ENCODE results near the gene XIRP1.

The XIRP1 gene

DNA sequence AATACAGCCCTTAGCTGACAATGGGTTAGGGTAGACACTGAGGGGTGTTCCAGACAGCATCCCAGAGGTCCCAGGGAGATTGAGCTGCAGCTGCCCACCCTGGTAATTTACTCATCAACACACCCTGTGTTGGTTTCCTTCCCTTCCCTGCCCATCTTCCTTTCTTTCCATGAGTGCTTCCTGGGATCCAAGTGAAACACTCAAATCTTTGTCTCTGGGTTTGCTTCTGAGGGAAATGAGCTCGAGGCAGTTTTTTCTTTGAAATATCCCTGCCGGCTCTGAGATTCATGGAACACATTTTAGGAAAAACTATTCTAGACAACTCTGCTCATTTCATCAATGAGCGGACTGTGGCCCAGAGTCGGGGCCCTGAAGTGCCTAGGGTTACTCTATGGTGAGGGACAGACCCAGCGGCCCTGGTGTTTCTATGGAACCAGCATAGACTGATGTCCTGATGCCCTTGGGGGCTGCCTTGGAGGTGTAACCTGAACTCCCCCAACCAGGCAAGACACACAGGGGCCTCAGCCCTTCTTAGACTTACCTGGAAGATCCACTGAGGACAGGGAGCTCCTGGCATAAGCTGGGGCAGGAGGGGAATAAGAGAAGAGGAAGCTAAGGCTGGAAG lies 24.1 kb downstream of the XIRP1 start:
- no peak for DNase-seq (ENCODE audit: low spot score)

DNA sequence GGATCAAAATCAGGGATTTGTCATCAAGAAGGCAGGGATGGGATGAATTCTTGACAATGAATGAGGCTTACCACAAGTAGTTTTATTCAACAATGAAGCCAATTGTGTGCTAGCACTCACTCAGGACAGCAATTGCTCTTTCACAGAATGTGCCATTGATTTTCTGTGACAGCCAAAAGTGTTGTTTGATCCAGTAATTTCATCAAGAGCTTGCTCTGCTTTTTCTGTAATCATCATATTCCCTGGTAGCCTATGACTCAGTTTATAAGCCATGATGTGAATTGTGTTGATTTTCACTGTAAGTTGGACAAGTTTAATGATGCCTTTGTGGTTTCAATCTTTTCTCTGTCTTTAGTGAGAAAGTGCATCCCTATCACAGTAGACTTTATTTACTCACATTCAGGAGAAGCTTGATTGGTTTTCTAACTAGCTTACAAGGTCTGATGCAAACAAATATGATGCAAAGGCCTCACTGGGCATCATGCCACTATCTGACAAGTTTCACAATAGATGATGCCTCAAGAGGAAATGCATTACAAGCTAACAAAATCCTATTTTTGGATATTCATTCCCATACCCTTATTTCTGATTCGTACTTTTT lies 25.4 kb downstream of the XIRP1 start:
- DNase-seq (ENCODE audit: low spot score), result no peak

DNA sequence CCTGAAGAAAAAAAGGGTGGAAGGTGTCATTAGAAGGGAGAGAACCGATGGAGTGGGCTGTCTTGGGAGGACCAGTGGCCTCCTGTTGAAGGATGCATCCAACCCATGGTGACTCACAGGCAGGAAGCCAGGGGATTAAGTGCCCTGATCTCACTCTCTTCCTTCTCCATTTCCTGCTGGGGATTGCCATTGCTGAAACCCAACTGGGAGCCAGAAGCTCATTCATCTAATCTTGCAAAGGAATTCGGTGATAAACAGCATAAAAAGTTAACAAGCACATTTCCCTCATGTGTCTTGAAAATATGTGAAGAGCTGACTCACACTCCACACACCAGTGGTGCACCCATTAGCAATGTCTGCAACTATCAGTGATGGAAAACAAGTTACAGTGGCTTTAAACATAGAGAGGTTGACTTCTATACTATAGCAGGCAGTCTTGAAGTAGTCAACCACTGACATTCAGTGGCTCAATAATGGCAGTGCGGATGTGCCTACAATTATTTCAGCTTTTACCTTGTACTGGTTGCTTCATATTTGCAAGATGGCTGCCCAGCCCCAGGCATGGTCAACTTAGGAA lies 26.2 kb downstream of the XIRP1 start:
- DNase-seq (ENCODE audit: low spot score), result no peak

DNA sequence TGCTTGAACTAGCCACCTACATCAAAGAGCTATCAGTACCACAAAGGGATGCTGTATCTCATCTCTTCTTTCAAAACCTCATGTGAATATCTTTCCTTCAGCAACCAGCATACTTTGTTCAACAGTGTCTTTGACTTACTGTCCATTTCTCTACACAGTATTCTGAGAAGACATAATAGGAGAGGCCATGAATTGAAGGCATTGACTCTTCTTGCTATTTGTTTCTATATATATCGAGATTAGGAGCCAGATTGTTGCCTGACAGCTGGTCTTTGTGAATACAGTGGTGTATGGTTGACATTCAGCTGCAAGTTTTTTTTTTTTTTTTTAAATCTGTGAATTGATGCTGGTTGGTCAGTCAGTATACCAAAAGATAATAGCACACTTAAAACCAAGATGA lies 26.9 kb downstream of the XIRP1 start:
- no peak for DNase-seq (ENCODE audit: low spot score)

DNA sequence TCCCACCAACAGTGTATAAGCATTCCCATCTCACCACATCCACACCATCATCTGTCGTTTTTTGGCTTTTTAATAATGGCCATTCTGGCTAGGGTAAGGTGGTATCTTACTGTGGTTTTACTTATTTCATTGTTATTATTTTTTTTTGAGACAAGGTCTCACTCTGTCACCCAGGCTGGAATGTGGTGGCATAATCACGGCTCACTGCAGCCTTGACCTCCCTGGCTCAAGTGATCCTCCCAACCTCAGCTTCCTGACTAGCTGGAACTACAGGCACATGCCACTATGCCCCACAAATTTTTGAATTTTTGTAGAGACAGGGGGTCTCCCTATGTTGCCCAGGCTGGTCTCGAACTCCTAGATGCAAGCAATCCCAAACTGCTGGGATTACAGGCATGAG lies 28.0 kb downstream of the XIRP1 start:
- DNase-seq (ENCODE audit: low spot score), result no peak

DNA sequence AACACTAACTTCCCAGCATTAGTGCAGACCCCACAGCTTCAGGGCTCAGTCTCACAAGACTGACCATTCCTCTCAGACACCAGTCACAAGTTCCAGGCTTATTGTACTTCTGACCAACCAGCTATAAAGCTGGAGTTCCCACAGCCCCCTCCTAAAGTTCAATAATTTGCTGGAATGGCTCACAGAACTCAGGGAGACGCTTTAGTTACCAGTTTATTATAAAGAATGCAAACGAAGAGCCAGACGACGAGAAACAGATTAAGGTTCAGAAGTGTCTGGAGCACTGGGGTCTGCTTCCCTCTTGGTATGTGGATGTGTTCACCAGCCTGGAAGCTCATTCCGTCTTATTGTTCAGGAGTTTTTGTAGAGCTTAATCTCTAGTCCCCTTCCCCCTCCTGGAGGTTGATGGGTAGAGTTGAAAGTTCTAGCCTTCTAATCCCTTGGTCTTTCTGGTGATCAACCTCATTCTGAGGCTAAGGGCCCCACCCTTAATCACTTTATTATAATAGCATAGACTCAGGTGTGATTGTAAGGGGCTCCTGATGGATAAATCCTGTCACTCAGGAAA lies 34.2 kb downstream of the XIRP1 start:
- no peak for DNase-seq (ENCODE audit: low spot score)

DNA sequence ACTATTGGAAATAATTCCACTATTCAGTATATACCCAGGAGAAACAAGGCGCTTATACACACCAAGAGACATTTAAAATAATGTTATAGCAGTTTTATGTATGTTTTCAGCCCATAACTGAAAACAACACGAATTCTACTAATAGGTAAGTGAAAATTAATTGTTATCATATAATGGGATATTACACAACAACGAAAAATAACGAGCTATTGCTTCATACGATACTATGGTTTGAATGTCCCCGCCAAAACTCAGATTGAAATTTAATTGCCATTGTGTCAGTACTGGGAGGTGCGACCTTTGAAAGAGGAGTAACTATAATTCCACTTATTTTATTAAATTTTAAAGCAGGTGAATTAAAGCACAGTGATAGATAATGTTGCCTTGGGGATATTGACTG lies 35.0 kb downstream of the XIRP1 start:
- no peak for DNase-seq (ENCODE audit: low spot score)

DNA sequence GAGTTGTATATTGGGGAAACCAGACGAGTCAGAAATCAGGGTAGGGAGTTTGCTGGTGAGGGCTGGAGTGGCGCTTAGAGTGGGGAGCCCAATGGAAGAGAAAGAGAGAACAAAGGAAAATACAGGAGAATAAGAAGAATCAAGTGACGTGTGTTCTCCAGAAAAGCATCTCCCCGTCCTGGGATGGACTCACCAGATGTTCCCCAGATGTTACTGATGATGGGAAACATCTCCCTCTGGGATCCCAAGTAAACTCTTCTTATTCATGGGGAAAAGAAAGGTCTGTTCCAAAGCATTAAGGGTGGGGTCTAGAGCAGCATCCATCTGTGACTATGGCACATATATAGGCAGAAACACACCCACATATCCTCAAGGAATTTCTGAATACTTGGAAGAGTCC lies 36.0 kb downstream of the XIRP1 start:
- DNase-seq (ENCODE audit: low spot score), result no peak

DNA sequence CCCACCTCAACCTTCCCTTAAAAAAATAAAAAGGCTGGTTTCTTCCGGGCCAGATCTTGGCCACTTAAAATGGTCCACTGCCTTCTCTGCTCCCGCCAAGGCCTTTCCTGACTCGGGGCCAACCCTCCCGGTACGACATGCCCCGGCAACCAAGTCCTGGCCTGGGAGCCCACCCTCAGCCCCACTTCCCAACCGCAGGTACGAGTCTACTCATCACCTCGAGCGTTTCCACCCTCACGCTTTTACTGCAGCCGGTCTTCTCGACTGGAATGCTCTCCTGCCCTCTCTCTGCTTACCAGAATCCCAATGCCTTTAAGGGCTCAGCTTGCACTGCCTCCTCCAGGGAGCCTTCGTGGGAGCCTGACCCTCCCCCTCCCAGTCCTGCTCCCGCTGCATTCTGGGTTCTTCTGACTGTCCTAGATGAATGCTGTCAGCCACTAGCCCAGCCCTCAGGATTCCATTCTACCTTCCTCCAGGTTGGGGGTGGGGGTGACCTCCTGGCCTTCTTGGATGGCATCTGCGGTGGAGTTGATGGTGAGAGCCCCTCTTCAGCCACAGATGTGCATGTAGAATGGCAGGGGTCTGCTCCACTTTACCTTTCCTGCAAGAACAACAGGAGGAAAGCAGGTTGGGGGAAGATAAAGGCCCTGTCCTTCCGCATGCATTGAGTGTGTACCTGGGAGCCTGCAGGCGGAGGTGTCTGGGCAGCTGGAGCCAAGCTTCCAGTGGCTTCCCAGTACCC lies 37.9 kb downstream of the XIRP1 start:
- peak; percentile 28 for DNase-seq (ENCODE audit: low spot score)

DNA sequence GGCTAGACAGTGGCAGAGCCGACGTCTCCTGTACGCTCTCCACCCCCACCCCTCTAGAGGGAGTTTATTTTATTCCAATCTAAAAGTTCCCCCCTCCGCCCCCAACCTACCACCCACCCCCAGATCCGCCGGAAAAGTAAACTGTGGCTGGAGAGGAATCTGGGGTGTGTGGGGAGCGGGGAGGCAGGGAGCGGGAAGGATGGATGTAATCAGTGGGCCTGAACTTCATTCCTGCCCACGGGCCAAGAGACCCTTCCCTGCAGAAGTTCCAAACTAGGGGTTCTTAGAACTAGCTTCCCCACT lies 38.5 kb downstream of the XIRP1 start:
- no peak for DNase-seq (ENCODE audit: low spot score)

DNA sequence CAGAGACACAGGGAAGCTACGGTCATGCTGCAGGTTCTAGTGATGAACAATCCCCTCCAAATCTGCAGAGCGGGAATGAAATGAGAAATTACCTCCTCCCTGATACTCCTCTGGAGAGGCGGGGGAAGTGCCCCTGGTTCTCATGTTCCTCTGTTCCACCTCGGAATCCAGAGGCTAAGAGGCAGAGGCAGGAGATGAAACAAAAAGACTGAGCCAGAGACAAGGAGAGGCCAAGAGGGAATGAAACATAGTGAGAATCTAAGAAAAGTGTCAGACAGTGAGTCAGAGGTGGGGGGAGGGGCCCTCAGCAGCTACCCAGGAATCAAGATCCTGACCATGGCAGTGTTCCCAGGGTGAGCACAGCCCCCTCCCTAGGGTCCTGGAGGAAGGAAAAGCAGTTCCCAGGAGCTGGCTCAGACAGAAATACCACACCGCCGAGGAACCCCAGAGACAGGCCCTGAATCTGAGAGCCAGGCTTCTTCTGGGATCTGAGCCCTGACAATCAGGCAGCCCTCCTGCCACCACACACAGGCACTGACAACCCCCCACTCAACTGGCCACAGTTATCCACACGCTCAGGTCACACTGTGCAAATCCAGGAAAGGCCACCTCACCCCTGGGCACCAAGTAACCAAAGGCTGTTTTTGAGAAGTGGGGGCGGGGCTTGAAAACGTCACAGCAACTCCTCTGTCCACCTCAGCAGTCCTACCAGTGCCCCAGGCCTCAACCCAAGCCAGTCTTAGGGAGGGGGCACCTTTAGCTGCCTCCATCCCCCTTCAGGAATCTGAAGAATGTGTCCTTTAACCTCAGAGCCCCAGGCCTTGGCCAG lies 41.4 kb downstream of the XIRP1 start:
- DNase-seq (ENCODE audit: low spot score), result peak; percentile 8

DNA sequence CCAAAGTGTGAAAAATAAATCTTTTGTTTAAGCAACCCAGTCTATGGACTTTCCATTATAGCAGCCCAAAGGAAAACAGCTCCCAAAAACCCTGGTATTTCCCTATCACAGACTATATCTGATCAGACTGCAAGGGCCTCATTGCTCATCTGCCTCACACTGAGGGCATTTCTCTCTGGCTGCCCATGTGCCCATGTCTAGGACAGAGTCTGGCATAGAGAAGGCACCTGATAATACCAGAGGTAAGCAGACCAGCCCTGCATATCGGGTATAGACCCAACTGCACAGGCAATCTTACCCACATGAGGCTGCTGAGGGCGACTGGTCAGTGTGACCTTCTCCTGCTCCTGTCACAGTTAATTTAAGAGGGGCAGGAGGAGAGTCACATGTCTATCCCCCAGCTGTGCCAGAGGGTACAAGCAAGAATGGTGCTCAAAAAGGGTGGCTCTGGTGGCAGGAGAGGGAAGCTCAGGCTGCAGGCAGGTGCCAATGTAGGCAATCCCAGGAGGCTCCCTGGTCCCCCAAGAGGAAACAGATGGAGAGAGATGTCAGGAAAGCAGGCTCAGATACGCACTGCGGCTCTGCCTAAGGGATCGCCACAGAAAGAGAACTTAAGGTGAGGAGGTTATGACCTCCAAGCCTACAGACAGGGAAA lies 42.1 kb downstream of the XIRP1 start:
- DNase-seq (ENCODE audit: low spot score), result peak; percentile 37

DNA sequence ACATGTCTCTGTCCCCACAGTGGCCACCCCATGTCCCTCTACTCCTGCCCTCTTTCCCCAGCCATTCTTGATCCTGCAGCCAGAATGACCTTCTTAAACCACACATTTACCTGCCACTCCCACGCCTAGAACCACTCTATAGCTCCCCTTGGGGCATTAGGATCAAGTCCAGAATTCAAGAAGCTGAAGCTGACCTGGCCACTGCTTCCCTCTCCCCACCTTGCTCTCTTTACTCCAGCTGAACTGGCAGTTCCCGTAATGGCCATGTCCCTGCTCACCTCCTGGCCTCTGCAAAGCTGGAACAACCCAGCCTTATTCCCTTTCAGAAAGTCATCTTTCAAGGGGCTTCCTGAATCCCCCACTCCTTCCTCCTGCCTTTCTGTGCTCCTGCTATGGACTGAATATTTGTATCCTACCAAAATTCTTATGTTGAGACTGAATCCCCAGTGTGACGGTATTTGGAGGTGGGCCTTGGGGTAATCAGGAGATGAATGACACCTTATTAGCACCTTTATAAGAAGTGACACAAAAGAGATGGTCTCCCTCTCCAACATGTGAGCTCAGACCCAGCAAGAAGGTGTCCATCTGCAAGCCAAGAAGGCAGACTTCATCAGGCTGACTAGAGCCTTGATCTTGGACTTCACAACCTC lies 42.8 kb downstream of the XIRP1 start:
- DNase-seq (ENCODE audit: low spot score), result no peak

DNA sequence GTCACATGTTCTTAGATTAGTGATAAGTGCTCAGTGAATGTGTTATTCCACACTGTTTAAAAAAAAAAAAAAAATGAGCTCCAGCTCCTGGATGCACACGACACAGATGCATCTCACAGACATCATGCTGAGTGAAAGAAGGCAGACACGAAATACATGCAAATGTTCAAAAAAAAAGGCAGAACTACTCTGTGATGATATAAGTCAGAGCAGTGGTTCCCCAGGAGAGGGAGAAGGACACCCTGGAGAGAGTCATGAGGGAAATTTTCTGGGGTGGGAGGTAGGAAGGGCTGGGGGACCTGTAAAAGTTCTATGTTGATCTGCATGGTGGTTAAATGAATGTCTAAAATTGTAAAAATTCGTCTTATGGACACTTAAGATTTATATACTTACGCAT lies 43.3 kb downstream of the XIRP1 start:
- DNase-seq (ENCODE audit: low spot score), result no peak

DNA sequence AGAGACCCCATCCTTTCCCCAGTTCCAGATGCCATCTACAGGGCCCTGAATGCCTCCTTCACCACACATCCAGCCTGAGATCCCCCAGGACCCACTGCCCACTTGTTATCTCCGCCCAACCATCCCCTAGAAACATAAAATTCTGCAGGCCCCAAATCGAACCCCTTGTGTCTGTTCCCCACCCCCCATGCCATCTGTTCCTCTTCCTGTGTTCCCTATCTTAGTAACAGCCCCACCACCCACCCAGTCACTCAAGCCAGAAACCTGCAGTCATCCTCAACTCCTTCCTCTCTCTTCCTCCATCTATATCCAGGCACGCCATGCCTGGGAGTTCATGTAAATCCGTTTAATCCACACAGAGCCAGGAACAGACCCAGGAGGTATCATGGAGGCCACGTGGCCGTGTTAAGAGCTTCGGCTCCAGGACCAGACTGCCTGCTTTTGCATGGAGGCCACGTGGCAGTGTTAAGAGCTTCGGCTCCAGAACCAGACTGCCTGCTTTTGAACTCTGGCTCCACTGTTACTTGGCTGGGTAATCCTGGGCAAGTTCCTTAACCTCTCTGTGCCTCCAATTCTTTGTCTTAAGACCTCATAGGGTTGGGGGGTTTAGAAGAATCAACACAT lies 43.8 kb downstream of the XIRP1 start:
- DNase-seq (ENCODE audit: low spot score), result peak; percentile 39

DNA sequence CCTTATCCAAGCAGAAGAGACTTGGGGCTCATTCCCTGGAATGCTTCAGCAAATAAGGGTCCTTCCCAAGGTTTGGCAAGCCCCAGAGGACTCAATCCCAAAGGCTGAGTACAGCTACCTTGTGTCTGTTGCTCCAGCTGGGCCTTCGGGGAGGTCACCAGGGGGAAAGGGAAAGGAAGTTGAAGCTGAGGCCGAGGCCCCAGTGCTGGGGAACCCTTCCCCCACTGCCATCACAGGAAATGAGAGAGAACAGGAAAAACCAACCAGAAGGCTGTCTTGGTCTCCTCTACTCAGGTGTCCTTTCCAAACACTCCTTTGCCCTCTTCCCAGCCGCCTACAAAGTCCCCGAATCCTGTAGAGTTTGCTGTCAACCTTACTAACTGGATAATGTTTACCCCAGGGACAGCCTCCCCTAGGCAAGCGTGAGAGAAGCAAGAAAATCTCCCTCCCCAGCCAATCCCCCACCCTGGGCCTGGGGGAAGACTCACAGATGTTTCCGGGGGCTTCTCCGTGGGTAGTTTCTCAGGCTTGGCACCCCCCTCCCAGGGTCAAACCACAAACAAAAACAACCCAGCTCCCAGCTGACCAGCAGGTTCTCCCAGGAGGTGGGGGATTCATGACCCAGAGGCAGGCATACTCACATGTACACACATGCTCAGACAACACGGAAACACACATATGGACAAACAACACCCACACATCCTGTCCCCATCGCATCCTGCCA lies 44.5 kb downstream of the XIRP1 start:
- DNase-seq (ENCODE audit: low spot score), result no peak

DNA sequence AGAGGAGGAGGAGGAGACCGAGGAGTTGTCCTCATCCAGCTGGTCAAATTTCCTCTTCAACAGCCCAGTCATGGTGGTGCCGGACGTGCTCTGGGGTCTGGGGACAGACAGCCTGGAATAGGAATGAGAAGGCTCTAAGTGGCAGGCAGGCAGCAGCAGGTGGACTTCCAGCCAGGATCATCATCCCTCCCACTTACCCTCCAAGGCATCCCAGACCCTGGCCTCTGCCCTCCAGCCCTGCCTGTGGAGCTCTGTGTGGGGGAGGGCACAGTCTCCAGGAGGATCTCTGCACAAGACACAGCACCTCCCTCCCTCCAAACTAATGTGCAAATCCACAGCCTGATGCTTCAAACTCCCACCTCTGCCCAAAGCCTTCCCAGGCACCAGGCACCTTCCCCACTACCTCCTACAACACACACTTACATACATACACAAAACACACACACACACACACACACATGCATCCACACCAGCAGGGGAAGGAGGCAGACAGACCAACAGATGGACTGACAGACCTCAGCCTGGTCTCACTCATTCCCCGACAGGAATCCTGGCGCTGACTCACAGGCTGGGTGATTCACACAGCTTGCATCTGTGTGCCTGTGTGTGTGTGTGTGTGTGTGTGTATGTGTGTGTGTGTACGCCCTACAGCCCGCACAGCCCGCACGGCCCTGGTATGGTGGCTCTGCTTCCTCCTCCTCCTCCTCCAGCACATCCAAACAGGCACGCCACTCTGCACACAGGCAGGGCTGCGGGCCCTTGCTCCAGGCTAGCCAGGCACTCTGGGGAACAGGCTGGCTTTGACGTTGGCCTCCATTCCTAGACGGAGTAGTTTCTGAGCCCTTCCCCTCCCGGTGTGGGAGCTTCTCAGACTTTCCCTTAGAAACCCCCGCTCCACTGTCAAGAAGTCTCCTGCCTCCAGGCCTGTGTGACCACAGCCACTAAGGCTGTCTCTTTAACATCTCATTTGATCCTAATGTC lies 45.5 kb downstream of the XIRP1 start:
- peak; percentile 16 for DNase-seq (ENCODE audit: low spot score)

DNA sequence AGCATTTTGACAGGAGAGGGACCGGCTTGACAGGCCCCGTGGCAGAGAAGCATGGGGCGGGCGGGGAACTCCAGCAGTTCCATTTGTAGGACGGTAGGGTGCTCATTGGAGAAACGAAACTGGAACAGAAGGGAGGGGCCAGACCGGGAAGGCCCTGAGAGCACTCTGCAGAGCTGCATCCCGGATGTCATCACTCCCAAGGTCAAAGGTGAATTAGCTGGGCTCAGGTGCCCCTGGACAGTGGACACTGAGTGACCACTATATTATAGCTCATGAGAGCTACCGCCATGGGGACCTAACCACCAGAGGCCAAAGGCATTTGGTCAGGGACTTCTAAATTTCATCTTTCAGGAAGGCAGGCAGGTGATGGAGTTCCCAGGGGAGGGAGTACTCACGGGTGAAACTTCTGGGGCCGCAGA lies 46.3 kb downstream of the XIRP1 start:
- DNase-seq (ENCODE audit: low spot score), result no peak

Measured in SK-N-DZ (cell line).